ENCODE results near the gene MRGPRF. TPM values are rescaled to one million over a fixed set of nuclear protein-coding genes. Genes with fewer than 3 reads are reported as not detected.

Gene MRGPRF, protein sequence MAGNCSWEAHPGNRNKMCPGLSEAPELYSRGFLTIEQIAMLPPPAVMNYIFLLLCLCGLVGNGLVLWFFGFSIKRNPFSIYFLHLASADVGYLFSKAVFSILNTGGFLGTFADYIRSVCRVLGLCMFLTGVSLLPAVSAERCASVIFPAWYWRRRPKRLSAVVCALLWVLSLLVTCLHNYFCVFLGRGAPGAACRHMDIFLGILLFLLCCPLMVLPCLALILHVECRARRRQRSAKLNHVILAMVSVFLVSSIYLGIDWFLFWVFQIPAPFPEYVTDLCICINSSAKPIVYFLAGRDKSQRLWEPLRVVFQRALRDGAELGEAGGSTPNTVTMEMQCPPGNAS
- total RNA-seq = 16.2 and 51.7 TPM in 2 replicates

DNA sequence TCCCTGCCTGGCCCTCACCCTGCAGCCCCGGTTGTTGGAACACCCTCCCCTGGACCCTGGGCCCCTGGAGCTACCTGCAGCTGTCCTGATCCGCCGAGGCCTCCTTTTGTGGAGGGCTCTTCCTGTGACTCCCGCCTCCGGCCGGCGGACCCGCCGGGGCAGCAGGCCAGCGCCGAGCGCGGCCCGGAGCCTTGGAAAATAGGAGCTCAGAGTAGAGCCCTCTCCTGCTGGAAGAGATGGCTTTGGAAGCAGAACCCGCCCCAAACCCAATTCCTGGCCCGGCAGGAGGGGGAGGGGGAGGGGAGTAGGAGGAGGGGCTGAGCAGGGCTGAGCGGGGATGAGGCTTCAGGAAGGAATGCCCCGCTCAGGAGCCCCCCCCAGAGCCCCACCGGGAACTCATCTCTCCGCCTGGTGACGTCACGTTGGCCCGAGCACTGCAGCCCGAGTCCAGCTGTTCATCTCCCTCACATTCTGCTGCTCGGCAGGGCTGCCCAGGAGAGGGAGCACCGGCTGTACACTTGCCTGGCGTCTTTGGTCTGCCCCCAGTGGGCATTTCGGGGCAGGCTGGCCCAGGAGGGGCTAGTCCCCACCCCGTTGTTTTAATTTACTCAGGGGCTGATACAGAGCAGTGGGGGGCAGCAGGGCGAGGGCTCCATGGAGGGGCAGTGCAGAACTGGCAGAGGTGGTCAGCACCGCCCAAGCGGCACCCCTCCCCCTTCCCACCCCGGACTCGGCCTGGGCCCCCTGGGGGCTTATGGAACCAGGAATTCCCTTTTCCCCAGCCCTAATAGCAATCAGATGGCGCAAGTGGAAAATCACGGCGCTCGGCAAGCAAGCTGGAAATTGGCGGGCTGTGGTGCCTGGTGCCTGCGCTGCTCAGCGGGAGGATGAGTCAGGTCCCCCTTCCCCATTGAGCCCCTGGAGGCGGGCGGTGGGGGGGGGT lies at the start of gene MRGPRF:
MRGPRF (minus strand) TSS at position 238 of the 943 bp plus-strand sequence. CDS start 3,345 bp downstream, outside the sequence.

DNA sequence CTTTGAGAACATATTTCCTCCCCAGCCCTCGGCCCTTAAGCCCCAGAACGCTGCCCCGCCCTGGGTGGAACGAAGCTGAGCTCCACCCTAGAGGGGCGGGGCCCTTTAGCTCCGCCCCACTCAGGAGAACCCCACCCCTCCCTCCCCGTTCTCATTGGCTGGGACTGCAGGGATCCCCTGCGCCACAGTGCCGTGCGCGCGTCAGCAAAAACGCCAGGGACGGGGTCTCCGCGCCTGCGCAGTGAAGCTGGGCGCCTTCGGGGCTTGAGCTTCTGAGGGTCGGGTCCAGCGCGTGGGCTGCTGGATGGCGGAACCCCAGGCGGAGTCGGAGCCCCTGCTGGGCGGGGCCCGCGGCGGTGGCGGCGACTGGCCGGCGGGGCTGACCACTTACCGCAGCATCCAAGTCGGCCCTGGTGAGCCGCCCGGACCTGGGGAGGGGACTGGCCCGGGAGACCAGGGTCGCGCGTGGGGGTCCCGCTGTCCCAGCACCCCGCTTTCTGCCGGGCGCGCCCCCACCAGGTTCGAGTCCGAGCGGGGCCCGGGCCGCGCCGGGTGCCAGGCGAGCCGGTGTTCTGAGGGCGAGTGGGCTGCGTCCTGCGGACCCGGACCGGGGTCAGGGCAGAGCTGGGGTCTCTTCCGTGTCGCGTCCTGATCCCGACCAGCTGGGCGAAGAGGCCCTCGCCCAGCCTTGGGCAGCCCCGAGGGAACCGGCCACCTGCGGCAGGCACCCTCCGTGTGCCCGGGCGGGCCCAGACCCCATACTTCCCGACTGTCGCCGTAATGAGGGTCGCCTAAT lies 35.8 kb upstream of the MRGPRF start, which contains the start of gene TPCN2:
TPCN2 (plus strand) TSS at position 239 of the 796 bp plus-strand sequence; CDS start at position 305, 66 bp downstream.

DNA sequence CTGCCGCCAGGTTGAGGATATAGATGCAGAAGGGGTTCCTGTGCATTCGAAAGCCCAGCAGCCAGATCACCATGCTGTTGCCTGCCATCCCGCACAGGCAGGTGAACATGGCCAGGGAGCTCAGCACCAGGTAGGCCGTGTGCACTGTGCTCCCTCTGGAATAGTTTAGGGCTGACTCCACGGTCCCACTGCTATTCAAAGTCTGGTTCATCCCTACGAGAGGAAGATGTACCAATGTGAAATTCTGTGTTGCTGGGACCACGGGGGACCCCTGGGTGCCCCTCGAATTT lies 32.3 kb downstream of the MRGPRF start, which contains the start of gene MRGPRD:
MRGPRD (minus strand) TSS at position 211 of the 290 bp plus-strand sequence; CDS start at position 211, 0 bp downstream.

Other genes starting within 250 kb of the MRGPRF start
- 31.1 and 35.7 TPM in 2 replicates for gene CPT1A, start 171.3 kb downstream of the MRGPRF start, total RNA-seq
- gene MRPL21, start 109.4 kb downstream of the MRGPRF start, total RNA-seq = 55.6 and 61.1 TPM in 2 replicates
- 9.4 and 18.0 TPM in 2 replicates for gene IGHMBP2, start 109.4 kb downstream of the MRGPRF start, total RNA-seq
- not detected in 2 replicates for gene MRGPRD, start 32.3 kb downstream of the MRGPRF start, total RNA-seq
- gene TPCN2, start 35.7 kb upstream of the MRGPRF start, total RNA-seq = 11.8 and 13.7 TPM in 2 replicates
- 0.14 and 0.44 TPM in 2 replicates for gene SMIM38, start 142.7 kb upstream of the MRGPRF start, total RNA-seq

Data from placental pericyte (primary cell).